Measurements from ENCODE around the gene CCDC13.

Gene CCDC13

DNA sequence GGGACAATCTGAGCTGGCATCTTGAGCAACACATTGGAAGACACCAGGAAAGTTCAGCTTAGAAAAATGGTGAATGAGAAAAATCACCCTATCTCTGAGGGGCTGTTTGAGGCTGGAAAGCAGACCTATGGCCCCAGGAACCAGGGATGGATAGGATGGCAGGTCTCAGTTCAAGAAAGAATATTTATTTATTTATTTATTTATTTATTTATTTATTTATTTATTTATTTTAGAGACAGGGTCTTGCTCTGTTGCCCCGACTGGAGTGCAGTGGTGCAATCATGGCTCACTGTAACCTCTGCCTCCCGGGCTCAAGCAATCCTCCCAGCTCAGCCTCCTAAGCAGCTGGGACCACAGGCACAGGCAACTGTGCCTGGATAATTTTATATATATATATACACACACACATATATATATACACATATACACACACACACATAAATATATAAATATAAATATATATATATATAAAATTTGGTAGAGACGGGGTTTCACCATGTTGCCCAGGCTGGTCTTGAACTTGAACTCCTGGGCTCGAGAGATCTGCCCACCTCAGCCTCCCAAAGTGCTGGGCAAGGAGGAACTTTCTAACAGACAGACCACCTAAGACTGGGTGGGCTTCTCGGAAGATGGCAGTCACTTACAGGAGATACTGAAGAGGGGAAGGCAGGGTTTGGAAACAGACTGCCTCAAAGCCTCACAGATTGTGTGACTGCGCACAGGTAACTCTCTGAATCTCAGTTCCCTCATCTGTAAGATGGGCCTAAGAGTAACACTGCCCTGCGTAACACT is 29.7 kb downstream of the CCDC13 start:
- DNase-seq, result no peak
- H3K4me3 ChIP-seq (ENCODE audit: control insufficient read depth in 1 of 7, extremely low read depth in 1 of 7, insufficient read depth in 4 of 7, low read depth in 2 of 7, low read length in 6 of 7), result no peak overlapping the region
- no peak overlapping the region for H3K27ac ChIP-seq (ENCODE audit: insufficient read depth in 1 of 2, low read depth in 1 of 2, low read length in 2 of 2, poor library complexity in 1 of 2, severe bottlenecking in 2 of 2)
- 100% methylated on average over 3 of the region's 7 CpGs for WGBS (ENCODE audit: insufficient coverage)
- no peaks in the 10 kb centered on the region for H3K36me3 ChIP-seq (ENCODE audit: control insufficient read depth in 4 of 4, insufficient read depth in 4 of 4, low read length in 3 of 4)
- CTCF ChIA-PET, result interaction anchor here (0.8 to 5.4 kb wide), 11 partner anchors 9 to 165 kb away, joined by 3 to 49 read pairs (median 3); partner anchors contain the start of gene SEC22C
- POLR2A ChIA-PET, result no interaction called here
- no peaks in the 10 kb centered on the region for H3K27me3 ChIP-seq (replicated peaks in 2 of 5; ENCODE audit: control insufficient read depth in 4 of 5, insufficient read depth in 5 of 5, low read length in 4 of 5)
- H3K9me3 ChIP-seq (ENCODE audit: control extremely low read depth in 1 of 5, control insufficient read depth in 4 of 5, insufficient read depth in 2 of 5, low read depth in 1 of 5, low read length in 4 of 5), result no peaks in the 10 kb centered on the region
- peaks cover 0 to 12% (median 6%) of the 10 kb centered on the region in 4 experiments for H3K4me1 ChIP-seq (ENCODE audit: control extremely low read depth in 1 of 4, control insufficient read depth in 4 of 4, insufficient read depth in 4 of 4, low read length in 3 of 4)

DNA sequence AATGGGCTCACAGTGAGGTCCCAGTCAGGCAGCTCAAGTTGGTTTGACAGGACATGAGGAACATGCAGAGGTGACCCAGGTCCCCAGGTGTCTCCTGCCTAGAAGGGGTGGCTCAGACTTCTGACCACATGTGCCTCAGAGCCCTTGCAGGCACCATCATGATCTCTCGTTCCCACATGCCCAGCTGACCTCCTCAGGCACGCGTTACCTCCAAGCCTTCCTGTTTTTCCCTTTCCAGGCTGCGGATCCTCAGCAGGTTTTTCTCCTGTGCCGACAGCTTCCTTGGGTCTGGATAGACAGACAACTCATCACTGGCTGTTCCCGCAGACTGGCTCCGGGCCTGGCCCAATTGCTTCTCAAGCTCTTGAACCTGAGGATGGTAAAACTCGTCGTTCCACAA is 30.4 kb downstream of the CCDC13 start:
- CTCF ChIA-PET, result interaction anchor here (0.8 to 3.4 kb wide), 6 partner anchors 9 to 162 kb away, joined by 3 to 14 read pairs (median 4); partner anchors contain the start of gene SEC22C
- POLR2A ChIA-PET, result no interaction called here
- Histone ChIP-seq H3K27me3 (replicated peaks in 2 of 5; ENCODE audit: control insufficient read depth in 4 of 5, insufficient read depth in 5 of 5, low read length in 4 of 5) (no peaks in the 10 kb centered on the region), H3K4me3 (ENCODE audit: control insufficient read depth in 1 of 7, extremely low read depth in 1 of 7, insufficient read depth in 4 of 7, low read depth in 2 of 7, low read length in 6 of 7) (no peak overlapping the region), H3K27ac (ENCODE audit: insufficient read depth in 1 of 2, low read depth in 1 of 2, low read length in 2 of 2, poor library complexity in 1 of 2, severe bottlenecking in 2 of 2) (no peak overlapping the region), H3K9me3 (ENCODE audit: control extremely low read depth in 1 of 5, control insufficient read depth in 4 of 5, insufficient read depth in 2 of 5, low read depth in 1 of 5, low read length in 4 of 5) (no peaks in the 10 kb centered on the region), H3K36me3 (ENCODE audit: control insufficient read depth in 4 of 4, insufficient read depth in 4 of 4, low read length in 3 of 4) (no peaks in the 10 kb centered on the region), H3K4me1 (ENCODE audit: control extremely low read depth in 1 of 4, control insufficient read depth in 4 of 4, insufficient read depth in 4 of 4, low read length in 3 of 4) (peaks cover 0 to 12% (median 6%) of the 10 kb centered on the region in 4 experiments)
- DNase-seq, result no peak
- 98% methylated on average over 9 of the region's 9 CpGs for WGBS (ENCODE audit: insufficient coverage)

DNA sequence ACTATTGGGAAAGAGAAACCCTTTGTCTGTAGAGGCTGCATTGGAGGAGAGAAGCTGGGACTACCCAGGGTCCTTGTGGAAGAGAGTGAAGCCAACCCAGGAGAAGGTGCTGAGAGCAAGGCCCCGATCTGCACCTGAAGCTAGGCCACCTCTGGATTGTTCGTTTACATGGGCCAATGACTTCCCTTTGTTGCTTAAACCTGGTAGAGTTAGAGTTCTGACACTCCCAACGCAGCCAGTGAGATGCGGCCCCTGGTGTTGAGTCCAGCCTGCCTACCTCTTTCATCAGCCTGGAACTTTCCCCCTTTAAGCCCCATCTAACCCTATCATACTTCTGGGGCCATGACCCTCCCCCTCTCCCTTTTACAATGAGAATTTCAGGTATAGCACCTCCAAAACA is 30.8 kb downstream of the CCDC13 start:
- ChIA-PET POLR2A (no interaction called here), CTCF (interaction anchor here (0.8 to 3.2 kb wide), 6 partner anchors 10 to 162 kb away, joined by 3 to 14 read pairs (median 4); no protein-coding TSS in a partner anchor)
- Histone ChIP-seq H3K4me1 (ENCODE audit: control extremely low read depth in 1 of 4, control insufficient read depth in 4 of 4, insufficient read depth in 4 of 4, low read length in 3 of 4) (peaks cover 0 to 12% (median 6%) of the 10 kb centered on the region in 4 experiments), H3K4me3 (ENCODE audit: control insufficient read depth in 1 of 7, extremely low read depth in 1 of 7, insufficient read depth in 4 of 7, low read depth in 2 of 7, low read length in 6 of 7) (no peak overlapping the region), H3K9me3 (ENCODE audit: control extremely low read depth in 1 of 5, control insufficient read depth in 4 of 5, insufficient read depth in 2 of 5, low read depth in 1 of 5, low read length in 4 of 5) (no peaks in the 10 kb centered on the region), H3K36me3 (ENCODE audit: control insufficient read depth in 4 of 4, insufficient read depth in 4 of 4, low read length in 3 of 4) (no peaks in the 10 kb centered on the region), H3K27me3 (replicated peaks in 2 of 5; ENCODE audit: control insufficient read depth in 4 of 5, insufficient read depth in 5 of 5, low read length in 4 of 5) (no peaks in the 10 kb centered on the region), H3K27ac (ENCODE audit: insufficient read depth in 1 of 2, low read depth in 1 of 2, low read length in 2 of 2, poor library complexity in 1 of 2, severe bottlenecking in 2 of 2) (no peak overlapping the region)
- no peak for DNase-seq
- 98% methylated on average over 4 of the region's 4 CpGs for WGBS (ENCODE audit: insufficient coverage)

DNA sequence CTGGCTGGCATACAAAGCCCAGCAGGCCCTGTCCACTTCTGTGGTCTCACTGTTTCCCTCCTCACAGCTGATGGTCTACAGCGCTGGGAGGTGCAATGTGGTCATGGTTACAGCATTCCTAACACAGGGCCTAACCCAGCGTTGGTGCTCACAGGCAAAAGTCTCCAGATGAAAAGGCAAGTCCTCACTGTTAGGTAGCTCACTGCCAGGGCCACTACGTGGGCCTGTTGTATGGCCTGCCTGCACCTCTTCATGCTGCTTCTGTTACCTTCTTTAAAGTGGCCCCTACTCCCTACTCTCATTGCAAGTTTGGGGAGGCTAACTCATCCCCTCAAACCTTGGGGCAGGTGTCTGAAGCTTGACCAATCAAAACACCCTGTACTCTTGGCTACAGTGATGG is 31.3 kb downstream of the CCDC13 start:
- Histone ChIP-seq H3K4me3 (ENCODE audit: control insufficient read depth in 1 of 7, extremely low read depth in 1 of 7, insufficient read depth in 4 of 7, low read depth in 2 of 7, low read length in 6 of 7) (no peak overlapping the region), H3K27ac (ENCODE audit: insufficient read depth in 1 of 2, low read depth in 1 of 2, low read length in 2 of 2, poor library complexity in 1 of 2, severe bottlenecking in 2 of 2) (no peak overlapping the region), H3K4me1 (ENCODE audit: control extremely low read depth in 1 of 4, control insufficient read depth in 4 of 4, insufficient read depth in 4 of 4, low read length in 3 of 4) (peaks cover 0 to 12% (median 6%) of the 10 kb centered on the region in 4 experiments), H3K36me3 (ENCODE audit: control insufficient read depth in 4 of 4, insufficient read depth in 4 of 4, low read length in 3 of 4) (no peaks in the 10 kb centered on the region), H3K27me3 (replicated peaks in 2 of 5; ENCODE audit: control insufficient read depth in 4 of 5, insufficient read depth in 5 of 5, low read length in 4 of 5) (no peaks in the 10 kb centered on the region), H3K9me3 (ENCODE audit: control extremely low read depth in 1 of 5, control insufficient read depth in 4 of 5, insufficient read depth in 2 of 5, low read depth in 1 of 5, low read length in 4 of 5) (no peaks in the 10 kb centered on the region)
- WGBS (ENCODE audit: insufficient coverage), result 96% methylated on average over 3 of the region's 3 CpGs
- ChIA-PET POLR2A (no interaction called here), CTCF (interaction anchor here (0.8 to 3.2 kb wide), 8 partner anchors 8 to 159 kb away, joined by 3 to 14 read pairs (median 4); no protein-coding TSS in a partner anchor)
- DNase-seq, result no peak

DNA sequence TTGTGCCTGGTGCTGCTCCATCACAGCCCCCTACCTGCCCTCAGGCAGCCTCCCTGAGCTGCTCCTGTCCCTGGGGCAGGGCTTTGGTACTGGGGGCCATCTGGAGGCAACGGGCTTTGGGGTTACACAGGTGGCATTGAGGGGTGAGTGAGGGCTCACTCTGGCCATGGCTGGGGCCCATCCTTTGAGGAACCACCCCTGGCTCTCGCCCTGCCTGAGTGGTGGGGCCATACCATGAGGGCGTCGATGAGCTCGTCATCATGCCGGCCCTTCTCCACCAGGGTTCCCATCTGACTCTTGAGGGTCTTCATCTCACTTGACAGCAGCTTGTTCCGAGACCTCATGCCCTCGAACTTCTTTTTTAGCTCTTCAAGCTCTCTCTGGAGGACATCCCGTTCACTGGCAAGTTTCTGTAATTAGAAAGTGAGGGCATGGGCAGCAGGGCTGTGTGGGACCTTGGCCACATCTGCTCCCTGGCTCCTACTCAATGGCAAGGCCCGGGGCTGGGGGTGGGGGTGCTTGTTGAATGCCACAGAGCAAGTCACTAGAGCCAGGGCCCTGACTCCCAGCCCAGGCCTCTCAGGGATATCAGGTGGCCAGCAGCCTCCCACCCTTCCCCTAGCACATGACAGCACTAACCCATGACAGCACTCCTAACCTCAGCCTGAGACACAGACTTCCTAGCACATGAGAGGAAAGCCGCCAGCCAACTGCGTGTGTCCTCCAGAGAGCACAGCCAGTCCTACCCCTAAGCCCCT is 33.5 kb downstream of the CCDC13 start:
- ChIA-PET CTCF (interaction anchor here (1.4 to 3.1 kb wide), 3 partner anchors 10 to 73 kb away, joined by 3 to 10 read pairs (median 4); no protein-coding TSS in a partner anchor), POLR2A (no interaction called here)
- DNase-seq, result peak; percentile 22 to 70 (median 47)
- H3K36me3 ChIP-seq (ENCODE audit: control insufficient read depth in 4 of 4, insufficient read depth in 4 of 4, low read length in 3 of 4), result no peaks in the 10 kb centered on the region
- no peaks in the 10 kb centered on the region for H3K9me3 ChIP-seq (ENCODE audit: control extremely low read depth in 1 of 5, control insufficient read depth in 4 of 5, insufficient read depth in 2 of 5, low read depth in 1 of 5, low read length in 4 of 5)
- no peak overlapping the region for H3K4me3 ChIP-seq (ENCODE audit: control insufficient read depth in 1 of 7, extremely low read depth in 1 of 7, insufficient read depth in 4 of 7, low read depth in 2 of 7, low read length in 6 of 7)
- H3K27ac ChIP-seq (ENCODE audit: insufficient read depth in 1 of 2, low read depth in 1 of 2, low read length in 2 of 2, poor library complexity in 1 of 2, severe bottlenecking in 2 of 2), result no peak overlapping the region
- peaks cover 0 to 12% (median 6%) of the 10 kb centered on the region in 4 experiments for H3K4me1 ChIP-seq (ENCODE audit: control extremely low read depth in 1 of 4, control insufficient read depth in 4 of 4, insufficient read depth in 4 of 4, low read length in 3 of 4)
- 85% methylated on average over 11 of the region's 12 CpGs for WGBS (ENCODE audit: insufficient coverage)
- no peaks in the 10 kb centered on the region for H3K27me3 ChIP-seq (replicated peaks in 2 of 5; ENCODE audit: control insufficient read depth in 4 of 5, insufficient read depth in 5 of 5, low read length in 4 of 5)

DNA sequence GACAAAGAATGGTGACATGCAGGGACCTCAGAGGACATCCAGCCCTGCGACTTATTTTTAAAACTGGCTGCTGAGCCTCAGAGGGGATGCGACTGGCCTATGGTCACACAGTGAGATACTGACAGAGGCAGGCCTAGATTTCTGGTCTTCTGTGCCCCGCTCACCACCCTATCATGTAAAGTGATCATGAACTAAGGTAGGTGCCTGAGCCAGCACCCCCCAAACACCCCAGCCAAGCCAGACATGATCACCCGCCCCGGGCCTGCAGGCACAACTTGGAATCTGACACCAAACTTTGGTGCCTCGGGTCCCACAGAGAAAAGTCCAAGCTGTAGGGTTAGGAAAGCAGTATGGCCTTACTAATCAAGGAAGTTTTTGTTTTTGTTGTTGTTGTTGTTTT is 36.5 kb downstream of the CCDC13 start:
- WGBS (ENCODE audit: insufficient coverage), result 100% methylated on average over 5 of the region's 6 CpGs
- CTCF ChIA-PET, result no interaction called here

More for the DNA sequence above, 36.5 kb downstream of the CCDC13 start:
- Histone ChIP-seq H3K27ac (ENCODE audit: insufficient read depth in 1 of 2, low read depth in 1 of 2, low read length in 2 of 2, poor library complexity in 1 of 2, severe bottlenecking in 2 of 2) (no peak overlapping the region), H3K27me3 (replicated peaks in 2 of 5; ENCODE audit: control insufficient read depth in 4 of 5, insufficient read depth in 5 of 5, low read length in 4 of 5) (no peaks in the 10 kb centered on the region), H3K9me3 (ENCODE audit: control extremely low read depth in 1 of 5, control insufficient read depth in 4 of 5, insufficient read depth in 2 of 5, low read depth in 1 of 5, low read length in 4 of 5) (no peaks in the 10 kb centered on the region), H3K4me1 (ENCODE audit: control extremely low read depth in 1 of 4, control insufficient read depth in 4 of 4, insufficient read depth in 4 of 4, low read length in 3 of 4) (peaks cover 0 to 12% (median 6%) of the 10 kb centered on the region in 4 experiments), H3K36me3 (ENCODE audit: control insufficient read depth in 4 of 4, insufficient read depth in 4 of 4, low read length in 3 of 4) (no peaks in the 10 kb centered on the region), H3K4me3 (ENCODE audit: control insufficient read depth in 1 of 7, extremely low read depth in 1 of 7, insufficient read depth in 4 of 7, low read depth in 2 of 7, low read length in 6 of 7) (no peak overlapping the region)
- POLR2A ChIA-PET, result no interaction called here
- DNase-seq, result no peak
